Measurements from ENCODE around the gene STK33. TPM values are rescaled to one million over a fixed set of nuclear protein-coding genes. Genes with fewer than 3 reads are reported as not detected.

STK33 gene
- total RNA-seq, 1 donor from 2014 or later = 3.4 TPM

DNA sequence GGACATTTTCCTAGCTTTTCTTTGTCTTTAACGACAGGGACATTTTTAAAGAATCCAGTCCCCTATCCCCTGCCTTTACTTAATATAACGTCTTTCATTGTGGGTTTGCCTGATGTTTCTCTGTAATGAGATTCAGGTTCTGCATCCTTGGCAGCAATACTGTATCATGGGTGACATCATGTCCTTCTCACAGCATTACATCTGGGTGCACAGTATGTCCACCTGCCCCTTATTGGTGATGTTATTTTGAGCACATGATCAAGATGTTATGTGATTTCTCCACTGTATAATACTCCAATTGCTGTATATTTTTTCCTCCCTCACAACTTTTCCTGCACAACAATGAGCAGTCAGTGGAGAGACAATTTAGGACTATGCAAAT is 9.7 kb upstream of the STK33 start:
- H3K27me3 Mint-ChIP-seq (ENCODE audit: low read depth) = no peaks in the 10 kb centered on the region
- no peak for DNase-seq (ENCODE audit: low spot score)
- H3K4me3 Mint-ChIP-seq (ENCODE audit: unreplicated experiment) = no peak overlapping the region

DNA sequence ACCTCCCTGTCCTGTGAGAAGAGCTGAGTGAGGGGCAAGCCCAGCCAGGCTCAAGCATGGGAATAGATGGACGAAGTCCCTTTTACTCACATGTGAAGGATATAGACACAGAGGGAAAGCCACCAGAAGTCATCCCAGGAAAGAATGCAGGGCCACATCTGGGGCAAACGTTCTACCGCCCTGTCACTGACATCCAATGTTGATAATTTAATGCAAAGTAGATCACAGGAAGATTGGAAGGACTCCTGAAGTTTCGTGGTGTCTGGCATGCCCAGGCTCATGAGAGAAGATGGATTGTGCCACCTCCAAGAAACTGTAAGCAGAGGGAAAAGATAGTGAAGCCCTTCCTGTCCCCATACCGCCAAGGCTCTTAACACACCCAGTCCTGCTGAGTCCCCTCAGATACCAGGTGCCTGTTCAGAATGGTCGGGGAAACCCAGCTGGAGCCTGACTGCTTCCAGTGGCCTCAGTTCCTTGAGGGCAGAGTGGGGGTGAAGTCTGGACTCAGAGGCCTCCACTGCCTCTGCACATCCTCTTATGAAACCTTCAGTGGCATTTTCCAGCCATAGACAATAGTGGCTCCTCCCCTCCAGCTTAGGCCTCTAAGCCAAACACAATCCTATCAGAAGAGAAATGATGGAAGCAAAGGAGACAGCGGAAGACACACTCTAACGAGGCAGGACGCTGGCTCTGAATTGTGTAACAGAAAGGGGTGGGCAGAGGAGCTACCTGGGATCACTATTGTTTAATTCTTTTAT is 7.5 kb upstream of the STK33 start:
- no peak for DNase-seq (ENCODE audit: low spot score)
- TF ChIP-seq, protein P1, sequence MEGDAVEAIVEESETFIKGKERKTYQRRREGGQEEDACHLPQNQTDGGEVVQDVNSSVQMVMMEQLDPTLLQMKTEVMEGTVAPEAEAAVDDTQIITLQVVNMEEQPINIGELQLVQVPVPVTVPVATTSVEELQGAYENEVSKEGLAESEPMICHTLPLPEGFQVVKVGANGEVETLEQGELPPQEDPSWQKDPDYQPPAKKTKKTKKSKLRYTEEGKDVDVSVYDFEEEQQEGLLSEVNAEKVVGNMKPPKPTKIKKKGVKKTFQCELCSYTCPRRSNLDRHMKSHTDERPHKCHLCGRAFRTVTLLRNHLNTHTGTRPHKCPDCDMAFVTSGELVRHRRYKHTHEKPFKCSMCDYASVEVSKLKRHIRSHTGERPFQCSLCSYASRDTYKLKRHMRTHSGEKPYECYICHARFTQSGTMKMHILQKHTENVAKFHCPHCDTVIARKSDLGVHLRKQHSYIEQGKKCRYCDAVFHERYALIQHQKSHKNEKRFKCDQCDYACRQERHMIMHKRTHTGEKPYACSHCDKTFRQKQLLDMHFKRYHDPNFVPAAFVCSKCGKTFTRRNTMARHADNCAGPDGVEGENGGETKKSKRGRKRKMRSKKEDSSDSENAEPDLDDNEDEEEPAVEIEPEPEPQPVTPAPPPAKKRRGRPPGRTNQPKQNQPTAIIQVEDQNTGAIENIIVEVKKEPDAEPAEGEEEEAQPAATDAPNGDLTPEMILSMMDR (IDR thresholded peaks at IDR 0.05) = no peak
- no peak overlapping the region for H3K27ac Mint-ChIP-seq (ENCODE audit: unreplicated experiment)
- H3K27me3 Mint-ChIP-seq (ENCODE audit: low read depth) = peaks cover 9% of the 10 kb centered on the region
- H3K4me3 Mint-ChIP-seq (ENCODE audit: unreplicated experiment) = no peak overlapping the region
- no peaks in the 10 kb centered on the region for H3K9me3 Mint-ChIP-seq (ENCODE audit: low read depth)
- no peaks in the 10 kb centered on the region for H3K36me3 Mint-ChIP-seq (ENCODE audit: low read depth)
- peaks cover 21% of the 10 kb centered on the region for H3K4me1 Mint-ChIP-seq (ENCODE audit: low read depth)

More for the DNA sequence above, 9.7 kb upstream of the STK33 start:
- peak overlapping the region; percentile 75 for H3K27ac Mint-ChIP-seq (ENCODE audit: unreplicated experiment)
- TF ChIP-seq, protein P1 (IDR thresholded peaks at IDR 0.05) = no peak
- no peaks in the 10 kb centered on the region for H3K9me3 Mint-ChIP-seq (ENCODE audit: low read depth)
- no peaks in the 10 kb centered on the region for H3K36me3 Mint-ChIP-seq (ENCODE audit: low read depth)
- H3K4me1 Mint-ChIP-seq (ENCODE audit: low read depth) = peaks cover 28% of the 10 kb centered on the region

DNA sequence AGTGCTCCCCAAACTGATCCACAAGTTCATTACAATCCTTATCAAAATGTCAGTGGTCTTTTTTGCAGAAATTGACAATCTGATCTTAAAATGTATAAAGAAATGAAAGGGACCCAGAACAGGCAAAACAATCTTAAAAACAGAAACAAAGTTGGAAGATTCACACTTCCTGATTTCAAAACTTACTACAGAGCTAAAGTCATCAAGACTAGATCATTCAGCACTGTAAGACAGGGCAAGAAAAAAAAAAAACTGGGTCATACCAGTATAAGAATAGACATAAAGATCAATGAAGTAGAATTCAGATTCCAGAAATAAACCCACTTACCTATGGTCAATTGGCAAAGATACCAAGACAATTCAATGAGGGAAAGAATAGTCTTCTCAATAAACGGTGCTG is 4.5 kb upstream of the STK33 start:
- Mint-ChIP-seq H3K4me1 (ENCODE audit: low read depth) (peaks cover 6% of the 10 kb centered on the region), H3K27me3 (ENCODE audit: low read depth) (peaks cover 12% of the 10 kb centered on the region), H3K36me3 (ENCODE audit: low read depth) (no peaks in the 10 kb centered on the region), H3K9me3 (ENCODE audit: low read depth) (no peaks in the 10 kb centered on the region), H3K27ac (ENCODE audit: unreplicated experiment) (no peak overlapping the region), H3K4me3 (ENCODE audit: unreplicated experiment) (no peak overlapping the region)
- TF ChIP-seq, protein P1 (IDR thresholded peaks at IDR 0.05) = no peak
- no peak for DNase-seq (ENCODE audit: low spot score)

DNA sequence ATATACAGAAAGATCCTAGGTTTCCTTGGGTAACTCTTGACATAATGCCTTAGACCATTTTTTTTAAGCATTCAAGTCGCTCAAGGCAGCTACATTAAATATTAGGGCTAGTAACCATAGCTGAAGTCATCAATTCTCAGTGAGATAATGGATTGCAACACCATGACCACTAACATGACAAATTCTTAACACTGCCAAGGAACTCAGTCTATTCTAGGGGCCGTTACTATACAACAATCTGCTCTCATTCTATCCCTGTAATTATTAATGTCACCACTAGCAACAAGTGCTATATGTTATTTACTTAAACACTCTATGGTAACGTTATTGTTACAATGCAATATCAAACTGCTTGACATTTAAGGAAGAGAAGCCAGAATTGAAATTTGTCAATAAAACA is 3.2 kb upstream of the STK33 start:
- TF ChIP-seq, protein P1 (IDR thresholded peaks at IDR 0.05) = no peak
- no peak overlapping the region for H3K4me3 Mint-ChIP-seq (ENCODE audit: unreplicated experiment)
- no peak overlapping the region for H3K27ac Mint-ChIP-seq (ENCODE audit: unreplicated experiment)
- no peaks in the 10 kb centered on the region for H3K9me3 Mint-ChIP-seq (ENCODE audit: low read depth)
- H3K27me3 Mint-ChIP-seq (ENCODE audit: low read depth) = peaks cover 12% of the 10 kb centered on the region
- no peak for DNase-seq (ENCODE audit: low spot score)
- H3K36me3 Mint-ChIP-seq (ENCODE audit: low read depth) = no peaks in the 10 kb centered on the region
- H3K4me1 Mint-ChIP-seq (ENCODE audit: low read depth) = peaks cover 6% of the 10 kb centered on the region

DNA sequence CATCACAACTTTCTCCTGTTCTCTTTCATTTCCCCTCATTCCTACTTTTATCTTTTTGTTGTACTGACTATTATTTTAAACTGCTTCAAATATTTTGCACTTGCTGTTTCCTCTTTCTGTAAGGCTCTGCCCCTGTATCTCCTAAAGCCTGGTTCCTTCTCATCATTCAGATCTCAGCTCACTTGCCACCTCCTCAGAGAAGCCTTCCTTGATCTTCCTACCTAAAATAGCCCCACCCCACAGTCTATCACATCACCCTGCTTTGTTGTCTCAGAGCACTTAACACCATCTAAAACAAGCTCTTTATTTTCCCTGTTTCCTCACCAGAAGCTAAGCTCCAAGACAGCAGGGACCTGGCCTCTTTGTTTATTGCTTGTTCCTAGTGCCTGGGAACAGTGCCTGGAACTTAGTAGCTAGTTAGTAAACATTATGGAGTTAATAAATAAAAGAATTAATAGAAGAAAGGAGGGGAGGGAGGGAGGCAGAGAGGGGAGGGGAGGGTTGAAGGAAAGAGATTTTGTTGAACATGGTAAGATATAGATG is 2.5 kb upstream of the STK33 start:
- Mint-ChIP-seq H3K27ac (ENCODE audit: unreplicated experiment) (no peak overlapping the region), H3K4me3 (ENCODE audit: unreplicated experiment) (no peak overlapping the region), H3K36me3 (ENCODE audit: low read depth) (no peaks in the 10 kb centered on the region), H3K4me1 (ENCODE audit: low read depth) (peaks cover 6% of the 10 kb centered on the region), H3K27me3 (ENCODE audit: low read depth) (peaks cover 12% of the 10 kb centered on the region), H3K9me3 (ENCODE audit: low read depth) (no peaks in the 10 kb centered on the region)
- no peak for DNase-seq (ENCODE audit: low spot score)
- TF ChIP-seq, protein P1 (IDR thresholded peaks at IDR 0.05) = no peak

All from chondrocyte (in vitro differentiated cells).